Heart left ventricle (tissue), 16 donors: Measurements from ENCODE around the gene DAPL1. TPM values are rescaled to one million over a fixed set of nuclear protein-coding genes. Genes with fewer than 3 reads are reported as not detected.

Experiments
- ATAC-seq, 4 donors: fragments of 200-7000 bp; cut with Tn5 transposase; one replicate each; pipeline ENCODE4 v1.9.1; 2020 to 2022; ENCODE audit warnings: moderate library complexity in 4 of 4, mild to moderate bottlenecking in 3 of 4, moderate number of reproducible peaks in 1 of 4
- DNase-seq, 5 donors: peaks; one replicate each; pipeline ENCODE4 v3.0.0-alpha.2; 2020
- H3K27ac ChIP-seq, 12 donors: fragments of 200-600 bp; sonication (generic) in 4 of 12; one replicate each; pipeline versions ENCODE4 v1.5.0 to v1.8.0; 2016 to 2022; ENCODE audit warnings: mild to moderate bottlenecking in 2 of 12
- H3K27me3 ChIP-seq, 9 donors: fragments of 200-600 bp; sonication (generic) in 2 of 9; one replicate each; pipeline versions ENCODE4 v1.5.1 to v1.8.0; 2016 to 2022; ENCODE audit warnings: mild to moderate bottlenecking in 3 of 9
- H3K36me3 ChIP-seq, 9 donors: fragments of 200-600 bp; sonication (generic) in 2 of 9; one replicate each; pipeline versions ENCODE4 v1.5.0 to v1.8.0; 2018 to 2022; ENCODE audit warnings: mild to moderate bottlenecking in 2 of 9
- H3K4me1 ChIP-seq, 12 donors: fragments of 200-600 bp; sonication (generic) in 4 of 12; one replicate each; pipeline versions ENCODE4 v1.5.0 to v1.8.0; 2016 to 2022; ENCODE audit warnings: mild to moderate bottlenecking in 3 of 12
- H3K4me3 ChIP-seq, 12 donors: fragments of 200-600 bp; sonication (generic) in 4 of 12; one replicate each; pipeline versions ENCODE4 v1.5.0 to v1.8.0; 2017 to 2022; ENCODE audit warnings: mild to moderate bottlenecking in 9 of 12, moderate library complexity in 4 of 12
- H3K9me3 ChIP-seq, 12 donors: fragments of 200-600 bp; sonication (generic) in 4 of 12; one replicate each; pipeline versions ENCODE4 v1.5.0 to v1.8.0; 2016 to 2022; ENCODE audit warnings: mild to moderate bottlenecking in 1 of 12
- CTCF ChIP-seq, 12 donors: fragments of 200-600 bp; sonication (generic) in 4 of 12; IDR thresholded peaks; one replicate each; pipeline versions ENCODE4 v1.5.0 to v1.8.0; 2018 to 2022; ENCODE audit warnings: antibody characterized with exemption in 12 of 12, mild to moderate bottlenecking in 5 of 12
- POLR2A ChIP-seq, 2 donors: fragments of 450-650 bp; IDR thresholded peaks; one replicate each; pipeline ENCODE4 v1.6.1; 2017; ENCODE audit warnings: antibody characterized with exemption in 2 of 2, mild to moderate bottlenecking in 2 of 2, moderate library complexity in 2 of 2
- WGBS, 4 donors: extraction: QIAGEN DNeasy Blood & Tissue Kit in 2 of 4; methylation state at CpG; one replicate each; pipeline versions ENCODE4 v1.1.5 to v1.1.7; 2013 to 2018; 5-methylcytosine and 5-hydroxymethylcytosine counted together
- intact Hi-C, 10 donors: fragments of 100-400 bp; cut with DNase I; formaldehyde crosslinking; loops; one replicate each; pipeline versions ENCODE4 v1.11.1 to v1.14.2; 2022
- long read RNA-seq, 3 donors: library from polyadenylated mRNA; unstranded; transcript quantifications; one replicate each; pipeline ENCODE4 v2.0.0, GENCODE V29; 2020 to 2021
- polyA plus RNA-seq, 2 donors: library from polyadenylated mRNA; stranded (reverse); fragments of 200-250 nt; gene quantifications; one replicate each; pipeline ENCODE4 v1.2.3, GENCODE V29; 2013
- total RNA-seq, 9 donors: library from RNA; depleted of rRNA in 2 of 9; stranded (reverse); fragments of >200 nt in 2 of 9; fragmentation: NEBNext Ultra II Directional in 3 of 9; extraction: Animal tissue kit (Norgen Biotek cat#: 25700) in 3 of 9; gene quantifications; one replicate each; pipeline versions ENCODE4 v1.1.0 to v1.2.4, GENCODE V29; 2016 to 2023
- donor health status: ischemic (EF 13 %, LVEDD 7.1; RV severe dilation, severe dysfunction).
- donor health status: healthy with polysubstance abuse.
- donor health status: DM: no; HTN: yes; CAD: no.
- donor health status: DM: no; HTN: no; CAD: no.
- donor health status: ischemic (EF 25% LVEDD 6.9; RV normal size, moderate dysfunction).
- donor health status: ischemic (EF 25% LVEDD 5.7; RV mildly dilated, moderate dysfunction).
- donor health status: healthy.
- donor health status: DM: yes; HTN: yes; CAD: no.
- donor health status: ischemic (EF 35%, LVEDD 5.7; RV mildly dilated, moderate dysfunction).
- donor health status: nonischemic (EF 11% LVEDD 7.7; RV severe dilation, severe dysfunction).
- donor health status: DM: yes; HTN: yes; CAD: no.
- donor health status: PGD.
- donor health status: ischemic (EF 29% LVEDD 5.4; RV normal size, mild dysfunction).
- donor health status: nonischemic (EF 23%, LVEDD 6.1; RV moderate dilation, normal function).

The DAPL1 gene
- not detected for total RNA-seq
- polyA plus RNA-seq: 1 to 10 TPM in 1 of 2 donors, not detected in 1; 1.3 TPM
- long read RNA-seq, donor 1: 0 reads
- long read RNA-seq, donor 2: 0 reads
- long read RNA-seq, donor 3: 0 reads

- TF ChIP-seq CTCF (IDR thresholded peaks at IDR 0.05): no peak
- no peak for TF ChIP-seq POLR2A (IDR thresholded peaks at IDR 0.05)
- Histone ChIP-seq H3K4me3 (no peak within 1 kb of the TSS), H3K27me3 (no peaks in the 10 kb centered on the region), H3K27ac (no peak within 1 kb of the TSS), H3K4me1 (peaks cover 0 to 4% (median 0%) of the 10 kb centered on the region in 12 donors), H3K9me3 (no peaks in the 10 kb centered on the region), H3K36me3 (no peaks in the 10 kb centered on the region)
- WGBS, 4 donors: 23 to 35% (median 26%) methylated on average over 9 to 10 of the region's 10 CpGs
- DNase-seq (no peak), ATAC-seq (peak in 2 of 4 donors; percentile 24 to 66)
- intact Hi-C loops: no loop called here
These were observed at the start of gene DAPL1 for GRCh38 chr2:158795195-158795924. TSS of gene DAPL1 (plus strand) at chr2:158795317. CDS start at chr2:158795373, 56 bp downstream.

- H3K4me3 ChIP-seq: no peak overlapping the region
- WGBS, 4 donors: 54 to 64% (median 60%) methylated on average over 7 of the region's 7 CpGs
- intact Hi-C loops: loop anchor here in 9 of 10 donors (2.0 to 10.0 kb wide), 9 partner anchors 29 to 721 kb away; partner anchors contain the start of genes CCDC148 (in 5 of the 9) and PKP4 (in 5 of the 9)
- ATAC-seq: no peak
- peaks cover 3 to 62% (median 28%) of the 10 kb centered on the region in 12 donors for H3K4me1 ChIP-seq
- TF ChIP-seq POLR2A (IDR thresholded peaks at IDR 0.05) (no peak), CTCF (IDR thresholded peaks at IDR 0.05) (peak in 1 of 12 donors; percentile 6)
- no peaks in the 10 kb centered on the region for H3K27me3 ChIP-seq
- no peaks in the 10 kb centered on the region for H3K36me3 ChIP-seq
- no peaks in the 10 kb centered on the region for H3K9me3 ChIP-seq
- DNase-seq: no peak
- peak overlapping the region in 2 of 12 donors; percentile 19 to 61 for H3K27ac ChIP-seq
These were observed 49.2 kb upstream of the DAPL1 start for GRCh38 chr2:158745866-158746382.

GRCh38 chr2:158746488-158746887 lies 48.6 kb upstream of the DAPL1 start:
- H3K4me1 ChIP-seq: peaks cover 0 to 57% (median 24%) of the 10 kb centered on the region in 12 donors
- TF ChIP-seq CTCF (IDR thresholded peaks at IDR 0.05): no peak
- TF ChIP-seq POLR2A (IDR thresholded peaks at IDR 0.05): no peak
- no peak for ATAC-seq
- intact Hi-C loops: loop anchor here in 9 of 10 donors (2.0 to 10.0 kb wide), 7 partner anchors 72 to 722 kb away; partner anchors contain the start of genes CCDC148 (in 3 of the 9) and PKP4 (in 3 of the 9)
- no peaks in the 10 kb centered on the region for H3K36me3 ChIP-seq
- H3K27ac ChIP-seq: peak overlapping the region in 1 of 12 donors; percentile 61
- WGBS, 4 donors: 59 to 79% (median 70%) methylated on average over 6 of the region's 6 CpGs
- no peak for DNase-seq
- no peaks in the 10 kb centered on the region for H3K27me3 ChIP-seq
- no peaks in the 10 kb centered on the region for H3K9me3 ChIP-seq
- no peak overlapping the region for H3K4me3 ChIP-seq

DNA sequence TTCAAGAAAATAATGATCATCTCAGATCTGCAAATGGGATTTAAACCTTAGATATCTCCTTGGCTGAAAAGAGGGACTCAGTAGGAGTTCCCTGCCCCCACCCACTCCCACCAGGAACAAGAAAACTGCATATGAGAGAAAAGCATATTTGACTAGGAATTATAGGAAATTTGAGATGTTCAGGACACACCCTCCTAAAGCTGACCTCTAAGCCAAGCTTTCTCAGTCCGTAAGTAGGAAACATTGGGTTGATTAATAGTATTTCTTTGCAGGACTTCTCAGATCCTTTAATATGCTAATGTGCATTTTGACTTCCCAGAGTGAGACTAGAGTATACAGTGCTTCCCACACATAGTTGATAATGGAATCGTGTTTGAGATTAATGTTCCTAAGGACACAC lies 47.8 kb upstream of the DAPL1 start:
- 75 to 89% (median 81%) methylated on average over 2 of the region's 2 CpGs for WGBS, 4 donors
- no peaks in the 10 kb centered on the region for H3K27me3 ChIP-seq
- H3K4me3 ChIP-seq: no peak overlapping the region
- no peaks in the 10 kb centered on the region for H3K9me3 ChIP-seq
- no peaks in the 10 kb centered on the region for H3K36me3 ChIP-seq
- H3K27ac ChIP-seq: no peak overlapping the region
- TF ChIP-seq CTCF (IDR thresholded peaks at IDR 0.05): no peak
- no peak for TF ChIP-seq POLR2A (IDR thresholded peaks at IDR 0.05)
- peaks cover 0 to 49% (median 19%) of the 10 kb centered on the region in 12 donors for H3K4me1 ChIP-seq
- DNase-seq (no peak), ATAC-seq (no peak)
- intact Hi-C loops: loop anchor here in 9 of 10 donors (2.0 to 10.0 kb wide), 7 partner anchors 72 to 722 kb away; partner anchors contain the start of genes CCDC148 (in 3 of the 9) and PKP4 (in 3 of the 9)
